ENCODE results near the gene RCAN2.

RCAN2 gene

GRCh38 chr6:46279874-46280273 is 211.4 kb downstream of the RCAN2 start:
- no peak overlapping the region for H4K8ac ChIP-seq (ENCODE audit: low read depth, low read length)
- no peak overlapping the region for H2BK120ac ChIP-seq (ENCODE audit: low read depth, low read length)
- no peaks in the 10 kb centered on the region for H3K9me3 ChIP-seq (replicated peaks in 1 of 2; ENCODE audit: control insufficient read depth in 2 of 2, insufficient read depth in 1 of 2, low read depth in 1 of 2, low read length in 2 of 2)
- H3K4me1 ChIP-seq (ENCODE audit: control insufficient read depth in 2 of 2, insufficient read depth in 1 of 2, low read depth in 1 of 2, low read length in 2 of 2): no peaks in the 10 kb centered on the region
- no peaks in the 10 kb centered on the region for H3K27me3 ChIP-seq (ENCODE audit: control insufficient read depth in 3 of 3, insufficient read depth in 3 of 3, low read depth in 1 of 3, low read length in 3 of 3)
- H2AK5ac ChIP-seq (ENCODE audit: low read depth, low read length): no peak overlapping the region
- no peak overlapping the region for H2AFZ ChIP-seq (ENCODE audit: low read length)
- no peak overlapping the region for H2BK15ac ChIP-seq (ENCODE audit: low read length)
- no peak overlapping the region for H3K23ac ChIP-seq (ENCODE audit: low read depth, low read length, poor library complexity)
- no peak overlapping the region for H2BK5ac ChIP-seq (ENCODE audit: low read length)
- no peak for DNase-seq (ENCODE audit: low spot score)
- H3K4me3 ChIP-seq (ENCODE audit: low read length in 2 of 2): no peak overlapping the region
- no peak overlapping the region for H3K18ac ChIP-seq (ENCODE audit: low read length)
- no peak overlapping the region for H3K4ac ChIP-seq (ENCODE audit: low read length)
- H2BK12ac ChIP-seq (ENCODE audit: low read length): no peak overlapping the region
- no peak overlapping the region for H4K91ac ChIP-seq (ENCODE audit: low read depth, low read length, poor library complexity)
- no peak overlapping the region for H3K14ac ChIP-seq (ENCODE audit: low read length)
- no peak overlapping the region for H3K4me2 ChIP-seq (ENCODE audit: insufficient read depth, low read length, poor library complexity, severe bottlenecking)
- H3K36me3 ChIP-seq (replicated peaks in 1 of 2; ENCODE audit: control insufficient read depth in 2 of 2, insufficient read depth in 2 of 2, low read length in 2 of 2): no peaks in the 10 kb centered on the region
- H3K9ac ChIP-seq (ENCODE audit: low read depth, low read length, poor library complexity): no peak overlapping the region
- H3K79me1 ChIP-seq (ENCODE audit: low read depth, low read length): no peaks in the 10 kb centered on the region
- no peak overlapping the region for H3K27ac ChIP-seq (replicated peaks; ENCODE audit: low read length)

GRCh38 chr6:46276576-46277142 is 214.6 kb downstream of the RCAN2 start:
- WGBS, 2 donors (ENCODE audit: extremely low coverage in 2 of 2, insufficient read length in 2 of 2, insufficient replicate concordance in 1 of 2): no CpG with 5 or more reads among the region's 2 CpGs

DNA sequence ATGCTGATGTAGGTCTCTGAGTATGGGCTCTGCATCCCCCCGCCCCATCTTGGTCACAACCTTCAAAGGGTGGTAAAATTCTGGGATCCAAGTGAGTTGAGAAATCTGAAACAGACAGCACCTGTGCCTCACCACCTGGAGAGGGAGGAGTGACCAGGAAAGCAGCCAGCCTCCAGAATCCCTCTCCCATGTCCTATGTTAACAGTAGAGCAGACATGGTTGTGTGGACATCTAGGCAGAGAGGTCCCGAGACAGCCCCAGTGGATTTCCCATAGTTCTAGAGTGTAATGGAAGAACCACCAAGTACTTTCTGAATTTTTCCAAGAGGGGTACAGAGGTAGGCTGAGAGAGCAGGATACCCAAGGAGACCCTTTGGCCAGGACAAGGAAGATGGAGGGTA is 216.7 kb downstream of the RCAN2 start:
- Histone ChIP-seq H3K4me3 (ENCODE audit: low read length in 2 of 2) (no peak overlapping the region), H3K27me3 (ENCODE audit: control insufficient read depth in 3 of 3, insufficient read depth in 3 of 3, low read depth in 1 of 3, low read length in 3 of 3) (no peaks in the 10 kb centered on the region), H4K8ac (ENCODE audit: low read depth, low read length) (no peak overlapping the region), H3K4me1 (ENCODE audit: control insufficient read depth in 2 of 2, insufficient read depth in 1 of 2, low read depth in 1 of 2, low read length in 2 of 2) (no peaks in the 10 kb centered on the region), H2BK120ac (ENCODE audit: low read depth, low read length) (no peak overlapping the region), H3K18ac (ENCODE audit: low read length) (no peak overlapping the region), H3K79me1 (ENCODE audit: low read depth, low read length) (no peaks in the 10 kb centered on the region), H3K36me3 (replicated peaks in 1 of 2; ENCODE audit: control insufficient read depth in 2 of 2, insufficient read depth in 2 of 2, low read length in 2 of 2) (no peaks in the 10 kb centered on the region), H4K91ac (ENCODE audit: low read depth, low read length, poor library complexity) (no peak overlapping the region), H2BK15ac (ENCODE audit: low read length) (no peak overlapping the region), H3K27ac (replicated peaks; ENCODE audit: low read length) (no peak overlapping the region), H3K23ac (ENCODE audit: low read depth, low read length, poor library complexity) (no peak overlapping the region), H2BK12ac (ENCODE audit: low read length) (no peak overlapping the region), H3K4ac (ENCODE audit: low read length) (no peak overlapping the region), H2AFZ (ENCODE audit: low read length) (no peak overlapping the region), H2BK5ac (ENCODE audit: low read length) (no peak overlapping the region), H3K9ac (ENCODE audit: low read depth, low read length, poor library complexity) (no peak overlapping the region), H2AK5ac (ENCODE audit: low read depth, low read length) (no peak overlapping the region), H3K14ac (ENCODE audit: low read length) (no peak overlapping the region), H3K9me3 (replicated peaks in 1 of 2; ENCODE audit: control insufficient read depth in 2 of 2, insufficient read depth in 1 of 2, low read depth in 1 of 2, low read length in 2 of 2) (no peaks in the 10 kb centered on the region), H3K4me2 (ENCODE audit: insufficient read depth, low read length, poor library complexity, severe bottlenecking) (no peak overlapping the region)
- no peak for DNase-seq (ENCODE audit: low spot score)
- no CpG with 5 or more reads among the region's 2 CpGs for WGBS, 2 donors (ENCODE audit: extremely low coverage in 2 of 2, insufficient read length in 2 of 2, insufficient replicate concordance in 1 of 2)

More at GRCh38 chr6:46276576-46277142, 214.6 kb downstream of the RCAN2 start:
- Histone ChIP-seq H3K36me3 (replicated peaks in 1 of 2; ENCODE audit: control insufficient read depth in 2 of 2, insufficient read depth in 2 of 2, low read length in 2 of 2) (no peaks in the 10 kb centered on the region), H2AFZ (ENCODE audit: low read length) (no peak overlapping the region), H2BK120ac (ENCODE audit: low read depth, low read length) (no peak overlapping the region), H3K27me3 (ENCODE audit: control insufficient read depth in 3 of 3, insufficient read depth in 3 of 3, low read depth in 1 of 3, low read length in 3 of 3) (no peaks in the 10 kb centered on the region), H2AK5ac (ENCODE audit: low read depth, low read length) (no peak overlapping the region), H2BK15ac (ENCODE audit: low read length) (no peak overlapping the region), H3K14ac (ENCODE audit: low read length) (no peak overlapping the region), H3K4me3 (ENCODE audit: low read length in 2 of 2) (no peak overlapping the region), H3K79me1 (ENCODE audit: low read depth, low read length) (no peaks in the 10 kb centered on the region), H3K27ac (replicated peaks; ENCODE audit: low read length) (no peak overlapping the region), H4K91ac (ENCODE audit: low read depth, low read length, poor library complexity) (no peak overlapping the region), H2BK5ac (ENCODE audit: low read length) (no peak overlapping the region), H3K9ac (ENCODE audit: low read depth, low read length, poor library complexity) (no peak overlapping the region), H4K8ac (ENCODE audit: low read depth, low read length) (no peak overlapping the region), H3K18ac (ENCODE audit: low read length) (no peak overlapping the region), H3K4ac (ENCODE audit: low read length) (no peak overlapping the region), H3K4me2 (ENCODE audit: insufficient read depth, low read length, poor library complexity, severe bottlenecking) (no peak overlapping the region), H3K23ac (ENCODE audit: low read depth, low read length, poor library complexity) (no peak overlapping the region), H3K4me1 (ENCODE audit: control insufficient read depth in 2 of 2, insufficient read depth in 1 of 2, low read depth in 1 of 2, low read length in 2 of 2) (no peaks in the 10 kb centered on the region), H3K9me3 (replicated peaks in 1 of 2; ENCODE audit: control insufficient read depth in 2 of 2, insufficient read depth in 1 of 2, low read depth in 1 of 2, low read length in 2 of 2) (no peaks in the 10 kb centered on the region), H2BK12ac (ENCODE audit: low read length) (no peak overlapping the region)
- DNase-seq (ENCODE audit: low spot score): no peak

- Histone ChIP-seq H3K23ac (ENCODE audit: low read depth, low read length, poor library complexity) (no peak overlapping the region), H2BK120ac (ENCODE audit: low read depth, low read length) (no peak overlapping the region), H3K18ac (ENCODE audit: low read length) (no peak overlapping the region), H3K27ac (replicated peaks; ENCODE audit: low read length) (no peak overlapping the region), H2AK5ac (ENCODE audit: low read depth, low read length) (no peak overlapping the region), H3K4me1 (ENCODE audit: control insufficient read depth in 2 of 2, insufficient read depth in 1 of 2, low read depth in 1 of 2, low read length in 2 of 2) (no peaks in the 10 kb centered on the region), H3K4ac (ENCODE audit: low read length) (no peak overlapping the region), H3K79me1 (ENCODE audit: low read depth, low read length) (no peaks in the 10 kb centered on the region), H2BK12ac (ENCODE audit: low read length) (no peak overlapping the region), H3K14ac (ENCODE audit: low read length) (no peak overlapping the region), H3K4me3 (ENCODE audit: low read length in 2 of 2) (no peak overlapping the region), H3K4me2 (ENCODE audit: insufficient read depth, low read length, poor library complexity, severe bottlenecking) (no peak overlapping the region), H2BK5ac (ENCODE audit: low read length) (no peak overlapping the region), H3K27me3 (ENCODE audit: control insufficient read depth in 3 of 3, insufficient read depth in 3 of 3, low read depth in 1 of 3, low read length in 3 of 3) (no peaks in the 10 kb centered on the region), H4K8ac (ENCODE audit: low read depth, low read length) (no peak overlapping the region), H4K91ac (ENCODE audit: low read depth, low read length, poor library complexity) (no peak overlapping the region), H2BK15ac (ENCODE audit: low read length) (no peak overlapping the region), H3K9ac (ENCODE audit: low read depth, low read length, poor library complexity) (no peak overlapping the region), H3K9me3 (replicated peaks in 1 of 2; ENCODE audit: control insufficient read depth in 2 of 2, insufficient read depth in 1 of 2, low read depth in 1 of 2, low read length in 2 of 2) (no peaks in the 10 kb centered on the region), H3K36me3 (replicated peaks in 1 of 2; ENCODE audit: control insufficient read depth in 2 of 2, insufficient read depth in 2 of 2, low read length in 2 of 2) (no peaks in the 10 kb centered on the region), H2AFZ (ENCODE audit: low read length) (no peak overlapping the region)
- WGBS, 2 donors (ENCODE audit: extremely low coverage in 2 of 2, insufficient read length in 2 of 2, insufficient replicate concordance in 1 of 2): no CpG with 5 or more reads among the region's 2 CpGs
- no peak for DNase-seq (ENCODE audit: low spot score)
Observed at GRCh38 chr6:46273911-46274310, 217.3 kb downstream of the RCAN2 start.
